LoVo (cell line): ENCODE data around the gene FEM1C.

Source experiments
- DNase-seq: peaks from one replicate; pipeline ENCODE4 v3.0.0-alpha.2; 2016; ENCODE audit warnings: low spot score

The FEM1C gene

GRCh38 chr5:115544436-115545350, at the start of gene FEM1C:
Gene FEM1C, minus strand, starts transcription at chr5:115544775. Its CDS starts 1,282 bp downstream, at chr5:115543493.
- DNase-seq, result peak; percentile 97

- no peak for DNase-seq
Measured at GRCh38 chr5:115589043-115589442, 44.5 kb upstream of the FEM1C start.

GRCh38 chr5:115588640-115589039, 44.1 kb upstream of the FEM1C start:
- DNase-seq, result no peak

GRCh38 chr5:115586525-115587146, 42.1 kb upstream of the FEM1C start:
- DNase-seq, result peak; percentile 53

GRCh38 chr5:115585265-115585664, 40.7 kb upstream of the FEM1C start:
- DNase-seq, result no peak

GRCh38 chr5:115584501-115584900, 39.9 kb upstream of the FEM1C start:
- no peak for DNase-seq

GRCh38 chr5:115583474-115583873, 38.9 kb upstream of the FEM1C start:
- DNase-seq, result no peak

- DNase-seq, result no peak
Measured at GRCh38 chr5:115580941-115581340, 36.4 kb upstream of the FEM1C start.

GRCh38 chr5:115579747-115580173, 35.2 kb upstream of the FEM1C start:
- DNase-seq, result no peak

GRCh38 chr5:115579216-115579615, 34.6 kb upstream of the FEM1C start:
- no peak for DNase-seq

- DNase-seq, result no peak
Measured at GRCh38 chr5:115578657-115579056, 34.1 kb upstream of the FEM1C start.

- no peak for DNase-seq
Measured at GRCh38 chr5:115577741-115578140, 33.2 kb upstream of the FEM1C start.

- DNase-seq, result no peak
Measured at GRCh38 chr5:115577329-115577728, 32.8 kb upstream of the FEM1C start.

GRCh38 chr5:115575167-115576070, 30.8 kb upstream of the FEM1C start:
- DNase-seq, result no peak

- no peak for DNase-seq
Measured at GRCh38 chr5:115573133-115573532, 28.6 kb upstream of the FEM1C start.

- DNase-seq, result no peak
Measured at GRCh38 chr5:115571441-115571878, 26.9 kb upstream of the FEM1C start.

- DNase-seq, result no peak
Measured at GRCh38 chr5:115568668-115569067, 24.1 kb upstream of the FEM1C start.

- DNase-seq, result no peak
Measured at GRCh38 chr5:115565233-115565632, 20.7 kb upstream of the FEM1C start.

- no peak for DNase-seq
Measured at GRCh38 chr5:115561176-115561575, 16.6 kb upstream of the FEM1C start.

- no peak for DNase-seq
Measured at GRCh38 chr5:115559524-115559923, 14.9 kb upstream of the FEM1C start.

GRCh38 chr5:115558388-115558956, 13.9 kb upstream of the FEM1C start:
- no peak for DNase-seq
